ENCODE measurements around the gene PODN. TPM values are rescaled to one million over a fixed set of nuclear protein-coding genes. Genes with fewer than 3 reads are reported as not detected.

The PODN gene
- total RNA-seq, 1 experiment from 2014 or later, result not detected

DNA sequence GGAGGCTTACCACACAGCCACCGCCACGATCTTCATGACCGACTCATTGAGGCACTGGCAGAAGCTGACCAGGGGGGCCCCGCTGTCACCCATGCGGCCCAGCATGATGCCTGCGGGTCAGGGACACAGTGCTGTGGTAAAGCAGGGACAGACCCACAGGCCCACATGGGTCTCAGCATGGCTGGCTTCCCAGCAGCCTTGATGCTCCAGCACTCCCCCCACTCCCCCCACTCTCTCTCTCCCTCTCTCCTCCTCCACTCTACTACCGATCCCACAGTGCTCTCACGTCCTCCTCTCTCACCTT lies 31.4 kb downstream of the PODN start:
- BruUV-seq (replicated peaks), result no TSS peak
- intact Hi-C loops (cut with micrococcal nuclease), result no loop called here
- ChIA-PET CTCF (no interaction called here), POLR2A (interaction anchor here (0.6 kb wide), 1 partner anchor 78 kb away, joined by 3 read pairs; no protein-coding TSS in a partner anchor)
- Mint-ChIP-seq H3K9me3 (ENCODE audit: unreplicated experiment) (no peaks in the 10 kb centered on the region), H3K27me3 (ENCODE audit: insufficient read depth, unreplicated experiment) (no peaks in the 10 kb centered on the region), H3K36me3 (ENCODE audit: insufficient read depth, unreplicated experiment) (no peaks in the 10 kb centered on the region), H3K4me1 (ENCODE audit: insufficient read depth, unreplicated experiment) (no peaks in the 10 kb centered on the region), H3K4me3 (ENCODE audit: unreplicated experiment) (no peak overlapping the region), H3K27ac (ENCODE audit: low read depth, unreplicated experiment) (no peak overlapping the region)
- TF ChIP-seq, protein P1, sequence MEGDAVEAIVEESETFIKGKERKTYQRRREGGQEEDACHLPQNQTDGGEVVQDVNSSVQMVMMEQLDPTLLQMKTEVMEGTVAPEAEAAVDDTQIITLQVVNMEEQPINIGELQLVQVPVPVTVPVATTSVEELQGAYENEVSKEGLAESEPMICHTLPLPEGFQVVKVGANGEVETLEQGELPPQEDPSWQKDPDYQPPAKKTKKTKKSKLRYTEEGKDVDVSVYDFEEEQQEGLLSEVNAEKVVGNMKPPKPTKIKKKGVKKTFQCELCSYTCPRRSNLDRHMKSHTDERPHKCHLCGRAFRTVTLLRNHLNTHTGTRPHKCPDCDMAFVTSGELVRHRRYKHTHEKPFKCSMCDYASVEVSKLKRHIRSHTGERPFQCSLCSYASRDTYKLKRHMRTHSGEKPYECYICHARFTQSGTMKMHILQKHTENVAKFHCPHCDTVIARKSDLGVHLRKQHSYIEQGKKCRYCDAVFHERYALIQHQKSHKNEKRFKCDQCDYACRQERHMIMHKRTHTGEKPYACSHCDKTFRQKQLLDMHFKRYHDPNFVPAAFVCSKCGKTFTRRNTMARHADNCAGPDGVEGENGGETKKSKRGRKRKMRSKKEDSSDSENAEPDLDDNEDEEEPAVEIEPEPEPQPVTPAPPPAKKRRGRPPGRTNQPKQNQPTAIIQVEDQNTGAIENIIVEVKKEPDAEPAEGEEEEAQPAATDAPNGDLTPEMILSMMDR (IDR thresholded peaks at IDR 0.05; ENCODE audit: unreplicated experiment), result no peak
- no peak for DNase-seq (ENCODE audit: unreplicated experiment)

DNA sequence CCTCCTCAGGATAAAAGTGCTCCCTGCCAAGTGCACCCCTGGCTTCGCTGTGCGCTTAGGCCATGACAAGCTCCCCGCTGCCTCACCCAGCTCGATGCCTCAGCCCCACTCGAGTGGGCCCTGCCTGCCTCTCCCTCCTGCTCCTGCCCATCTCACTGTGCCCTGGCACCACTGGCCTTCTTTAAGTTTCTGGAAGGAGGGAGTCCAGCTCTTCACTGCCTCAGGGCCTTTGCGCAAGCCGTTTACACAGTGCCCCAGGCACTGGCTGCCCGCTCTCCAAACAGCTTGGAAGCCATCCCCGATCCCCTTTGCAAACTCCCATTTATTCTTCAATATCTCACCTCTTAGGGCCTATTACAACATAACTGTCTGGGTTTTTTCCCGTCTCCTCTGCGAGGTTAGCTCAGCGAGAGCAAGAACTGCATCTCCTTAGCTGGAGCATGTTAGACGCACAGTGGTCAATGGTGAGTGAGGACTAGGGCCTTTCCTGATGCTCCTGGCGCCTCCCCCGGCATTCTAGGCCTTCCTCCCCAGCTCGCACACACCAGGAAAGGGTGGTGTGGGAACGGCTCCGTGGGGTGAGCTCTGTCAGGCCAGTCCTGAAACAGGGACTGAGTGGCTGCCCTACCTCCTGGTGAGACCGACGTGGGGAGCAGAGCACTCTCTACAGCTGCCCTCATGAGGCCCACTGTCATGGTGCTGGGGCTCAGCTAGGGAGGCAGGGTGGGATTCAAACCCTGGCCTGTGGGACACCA lies 31.9 kb downstream of the PODN start:
- no peak overlapping the region for H3K27ac Mint-ChIP-seq (ENCODE audit: low read depth, unreplicated experiment)
- ChIA-PET CTCF (interaction anchor here (0.7 kb wide), 1 partner anchor 1299 kb away, joined by 3 read pairs; no protein-coding TSS in a partner anchor), POLR2A (interaction anchor here (0.6 kb wide), 1 partner anchor 79 kb away, joined by 3 read pairs; no protein-coding TSS in a partner anchor)
- intact Hi-C loops (cut with micrococcal nuclease), result no loop called here
- no peaks in the 10 kb centered on the region for H3K36me3 Mint-ChIP-seq (ENCODE audit: insufficient read depth, unreplicated experiment)
- no peaks in the 10 kb centered on the region for H3K4me1 Mint-ChIP-seq (ENCODE audit: insufficient read depth, unreplicated experiment)
- H3K4me3 Mint-ChIP-seq (ENCODE audit: unreplicated experiment), result no peak overlapping the region
- TF ChIP-seq, protein P1 (IDR thresholded peaks at IDR 0.05; ENCODE audit: unreplicated experiment), result no peak
- BruUV-seq (replicated peaks), result no TSS peak
- no peaks in the 10 kb centered on the region for H3K27me3 Mint-ChIP-seq (ENCODE audit: insufficient read depth, unreplicated experiment)
- H3K9me3 Mint-ChIP-seq (ENCODE audit: unreplicated experiment), result no peaks in the 10 kb centered on the region
- DNase-seq (ENCODE audit: unreplicated experiment), result no peak

DNA sequence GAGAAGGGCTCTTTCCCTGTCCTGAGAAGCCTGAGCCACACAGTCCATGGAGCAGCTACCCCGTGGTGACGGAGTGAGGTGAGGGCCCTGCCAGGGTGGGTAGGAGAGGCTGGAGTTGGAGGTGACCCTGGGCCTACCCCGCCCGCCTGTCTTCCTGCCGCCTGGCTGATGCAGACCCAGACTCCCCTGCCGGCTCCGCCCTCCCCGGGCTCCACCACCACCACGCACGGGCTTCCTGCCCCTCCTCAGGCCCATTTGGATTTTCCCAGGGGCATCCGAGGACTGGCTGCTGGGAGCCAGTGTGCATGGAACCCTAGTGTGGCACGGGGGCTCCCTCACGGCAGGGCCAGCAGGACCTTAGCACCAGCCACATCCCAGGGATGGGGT lies 32.5 kb downstream of the PODN start:
- Mint-ChIP-seq H3K4me3 (ENCODE audit: unreplicated experiment) (no peak overlapping the region), H3K4me1 (ENCODE audit: insufficient read depth, unreplicated experiment) (no peaks in the 10 kb centered on the region), H3K27me3 (ENCODE audit: insufficient read depth, unreplicated experiment) (no peaks in the 10 kb centered on the region), H3K36me3 (ENCODE audit: insufficient read depth, unreplicated experiment) (no peaks in the 10 kb centered on the region), H3K27ac (ENCODE audit: low read depth, unreplicated experiment) (no peak overlapping the region), H3K9me3 (ENCODE audit: unreplicated experiment) (no peaks in the 10 kb centered on the region)
- DNase-seq (ENCODE audit: unreplicated experiment), result no peak
- BruUV-seq (replicated peaks), result no TSS peak
- ChIA-PET CTCF (interaction anchor here (0.7 kb wide), 1 partner anchor 1300 kb away, joined by 3 read pairs; no protein-coding TSS in a partner anchor), POLR2A (no interaction called here)
- TF ChIP-seq, protein P1 (IDR thresholded peaks at IDR 0.05; ENCODE audit: unreplicated experiment), result no peak
- intact Hi-C loops (cut with micrococcal nuclease), result no loop called here

DNA sequence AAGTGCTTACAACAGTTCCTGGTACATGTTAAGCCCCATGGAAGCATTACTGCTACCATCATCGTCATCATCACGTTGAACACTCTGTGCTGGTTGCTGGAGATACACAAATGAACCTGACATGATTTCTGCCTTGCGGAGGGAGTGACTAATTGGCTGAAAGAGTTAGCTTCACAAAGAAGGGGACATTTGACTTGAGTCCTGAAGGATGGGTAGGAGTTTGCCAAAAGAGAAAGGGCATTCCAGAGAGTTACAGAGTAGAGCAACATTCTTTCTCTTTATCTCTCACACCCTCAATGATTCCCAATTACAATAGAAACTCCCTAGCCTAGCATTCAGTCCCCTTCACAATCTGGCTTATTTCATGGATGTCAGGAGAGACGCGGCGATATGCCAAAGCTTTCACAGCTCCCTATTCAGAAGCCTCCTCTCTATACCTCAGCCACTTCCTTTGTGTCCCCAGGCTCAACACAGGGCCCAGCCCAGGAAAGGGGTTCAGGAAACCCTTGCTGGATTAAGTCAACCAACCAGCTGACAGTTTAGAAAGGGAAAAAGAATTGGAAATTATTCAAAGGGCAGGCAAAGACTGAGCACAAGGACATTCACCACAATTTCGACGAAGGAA lies 42.4 kb downstream of the PODN start:
- Mint-ChIP-seq H3K9me3 (ENCODE audit: unreplicated experiment) (no peaks in the 10 kb centered on the region), H3K27ac (ENCODE audit: low read depth, unreplicated experiment) (no peak overlapping the region), H3K36me3 (ENCODE audit: insufficient read depth, unreplicated experiment) (no peaks in the 10 kb centered on the region), H3K27me3 (ENCODE audit: insufficient read depth, unreplicated experiment) (peaks cover 12% of the 10 kb centered on the region), H3K4me1 (ENCODE audit: insufficient read depth, unreplicated experiment) (no peaks in the 10 kb centered on the region), H3K4me3 (ENCODE audit: unreplicated experiment) (no peak overlapping the region)
- POLR2A ChIA-PET, result no interaction called here
- DNase-seq (ENCODE audit: unreplicated experiment), result no peak
- no TSS peak for BruUV-seq (replicated peaks)
- CTCF ChIA-PET, result no interaction called here
- TF ChIP-seq, protein P1 (IDR thresholded peaks at IDR 0.05; ENCODE audit: unreplicated experiment), result no peak
- intact Hi-C loops (cut with micrococcal nuclease), result no loop called here
